ENCODE results near the gene COL4A1.
A peak's percentile ranks its signal among the peaks of the same experiment; 100 is the strongest.

The COL4A1 gene

GRCh38 chr13:110197471-110197870, 109.5 kb downstream of the COL4A1 start:
- no peak for DNase-seq (ENCODE audit: low read depth)

- DNase-seq (ENCODE audit: low read depth), result peak; percentile 46
Measured at GRCh38 chr13:110197026-110197425, 109.9 kb downstream of the COL4A1 start.

- DNase-seq (ENCODE audit: low read depth), result no peak
Measured at GRCh38 chr13:110195547-110196485, 111.1 kb downstream of the COL4A1 start.

- DNase-seq (ENCODE audit: low read depth), result no peak
Measured at GRCh38 chr13:110194451-110194850, 112.5 kb downstream of the COL4A1 start.

GRCh38 chr13:110193491-110193890, 113.5 kb downstream of the COL4A1 start:
- DNase-seq (ENCODE audit: low read depth), result no peak

- DNase-seq (ENCODE audit: low read depth), result no peak
Measured at GRCh38 chr13:110192472-110192871, 114.5 kb downstream of the COL4A1 start.

GRCh38 chr13:110187641-110188161, 119.3 kb downstream of the COL4A1 start:
- DNase-seq (ENCODE audit: low read depth), result peak; percentile 57

- DNase-seq (ENCODE audit: low read depth), result no peak
Measured at GRCh38 chr13:110186231-110186855, 120.6 kb downstream of the COL4A1 start.

GRCh38 chr13:110185696-110186095, 121.3 kb downstream of the COL4A1 start:
- DNase-seq (ENCODE audit: low read depth), result no peak

- DNase-seq (ENCODE audit: low read depth), result no peak
Measured at GRCh38 chr13:110183910-110184309, 123.0 kb downstream of the COL4A1 start.

GRCh38 chr13:110182461-110182860, 124.5 kb downstream of the COL4A1 start:
- no peak for DNase-seq (ENCODE audit: low read depth)

- DNase-seq (ENCODE audit: low read depth), result no peak
Measured at GRCh38 chr13:110182003-110182402, 125.0 kb downstream of the COL4A1 start.

GRCh38 chr13:110179857-110180147, 127.2 kb downstream of the COL4A1 start:
- no peak for DNase-seq (ENCODE audit: low read depth)

- no peak for DNase-seq (ENCODE audit: low read depth)
Measured at GRCh38 chr13:110179116-110179856, 127.7 kb downstream of the COL4A1 start.

GRCh38 chr13:110177790-110178189, 129.2 kb downstream of the COL4A1 start:
- no peak for DNase-seq (ENCODE audit: low read depth)

- no peak for DNase-seq (ENCODE audit: low read depth)
Measured at GRCh38 chr13:110176431-110176830, 130.5 kb downstream of the COL4A1 start.

- DNase-seq (ENCODE audit: low read depth), result no peak
Measured at GRCh38 chr13:110173247-110173818, 133.6 kb downstream of the COL4A1 start.

- no peak for DNase-seq (ENCODE audit: low read depth)
Measured at GRCh38 chr13:110170882-110171281, 136.1 kb downstream of the COL4A1 start.

- DNase-seq (ENCODE audit: low read depth), result no peak
Measured at GRCh38 chr13:110170020-110170790, 136.8 kb downstream of the COL4A1 start.

GRCh38 chr13:110168999-110169933, 137.7 kb downstream of the COL4A1 start:
- peak; percentile 14 for DNase-seq (ENCODE audit: low read depth)
